NOMO-1 (cell line): ENCODE measurements around the gene U2AF2.

Experiments used
- DNase-seq, 2 experiments: peaks; one replicate each; lab custom pipeline; 2025; ENCODE audit not compliant: unreplicated experiment in 2 of 2; lab: John Stamatoyannopoulos, UW

U2AF2 gene

GRCh38 chr19:55673465-55673864 is 18.6 kb downstream of the U2AF2 start:
- no peak for DNase-seq

GRCh38 chr19:55673889-55674288 is 19.1 kb downstream of the U2AF2 start:
- no peak for DNase-seq

- no peak for DNase-seq
Measured at GRCh38 chr19:55674459-55674840, 19.6 kb downstream of the U2AF2 start.

GRCh38 chr19:55674841-55675660 is 20.2 kb downstream of the U2AF2 start, which contains the start of gene EPN1:
Gene EPN1 (plus strand): TSS chr19:55675226. CDS start chr19:55678628, 3,402 bp downstream.
- DNase-seq, result peak; percentile 95 to 96

GRCh38 chr19:55675661-55676354 is 21.0 kb downstream of the U2AF2 start:
- no peak for DNase-seq

GRCh38 chr19:55676383-55676782 is 21.5 kb downstream of the U2AF2 start:
- no peak for DNase-seq

GRCh38 chr19:55676889-55677505 is 22.2 kb downstream of the U2AF2 start:
- no peak for DNase-seq

GRCh38 chr19:55677572-55678028 is 22.8 kb downstream of the U2AF2 start:
- no peak for DNase-seq

GRCh38 chr19:55678121-55678671 is 23.4 kb downstream of the U2AF2 start:
- DNase-seq, result peak; percentile 93 to 94

GRCh38 chr19:55679343-55680257 is 24.8 kb downstream of the U2AF2 start:
- no peak for DNase-seq

GRCh38 chr19:55680339-55681130 is 25.7 kb downstream of the U2AF2 start:
- DNase-seq, result no peak

GRCh38 chr19:55681131-55682092 is 26.6 kb downstream of the U2AF2 start:
- no peak for DNase-seq

GRCh38 chr19:55683449-55684261 is 28.8 kb downstream of the U2AF2 start:
- no peak for DNase-seq

- DNase-seq, result no peak
Measured at GRCh38 chr19:55684946-55685681, 30.3 kb downstream of the U2AF2 start.

- DNase-seq, result no peak
Measured at GRCh38 chr19:55685776-55686175, 30.9 kb downstream of the U2AF2 start.

GRCh38 chr19:55686311-55687050 is 31.6 kb downstream of the U2AF2 start:
- DNase-seq, result no peak
